ENCODE results near the gene MRPL14. TPM values are rescaled to one million over a fixed set of nuclear protein-coding genes. Genes with fewer than 3 reads are reported as not detected.

Gene MRPL14
- total and polyA plus RNA-seq, 9 of the 15 experiments (the other 6 are each of a cell fraction or from before 2014, with no cell fraction given), result 126 to 424 (median 165) TPM

DNA sequence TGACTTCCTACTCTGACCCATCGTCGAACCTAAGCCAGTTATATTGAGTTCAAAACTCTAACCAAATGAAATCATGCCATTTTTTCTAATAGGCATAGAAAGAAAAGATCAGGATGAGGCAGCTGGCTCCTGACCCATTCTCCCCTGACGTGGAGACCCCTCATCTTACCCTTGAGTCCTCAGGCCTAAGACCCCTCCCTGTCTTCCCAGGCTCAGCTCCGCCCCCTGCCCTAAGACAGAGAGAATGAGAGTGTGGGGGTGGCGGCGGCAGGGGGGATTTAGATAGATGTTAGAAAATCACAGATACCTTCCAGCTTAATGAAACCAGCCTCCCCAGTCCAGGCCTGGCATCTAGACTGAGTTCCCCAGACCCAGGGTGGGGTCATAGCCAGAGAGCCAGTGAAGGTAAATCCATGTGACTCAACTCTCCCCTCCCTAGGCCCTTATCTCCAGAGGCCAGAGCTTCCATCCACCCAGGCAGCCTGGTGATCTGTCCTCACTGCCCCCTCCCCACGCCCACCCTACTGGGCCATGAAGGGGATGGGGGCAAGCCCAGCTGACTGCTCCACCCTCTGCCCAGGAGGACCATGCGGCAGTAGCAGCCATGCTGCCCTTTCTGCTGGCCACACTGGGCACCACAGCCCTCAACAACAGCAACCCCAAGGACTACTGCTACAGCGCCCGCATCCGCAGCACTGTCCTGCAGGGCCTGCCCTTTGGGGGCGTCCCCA is 6.9 kb upstream of the MRPL14 start (continued):
- no peak for TF ChIP-seq HEY1 (CRISPR knock-in tag; IDR thresholded peaks at IDR 0.05; ENCODE audit: borderline replicate concordance)
- TF ChIP-seq, protein P1, sequence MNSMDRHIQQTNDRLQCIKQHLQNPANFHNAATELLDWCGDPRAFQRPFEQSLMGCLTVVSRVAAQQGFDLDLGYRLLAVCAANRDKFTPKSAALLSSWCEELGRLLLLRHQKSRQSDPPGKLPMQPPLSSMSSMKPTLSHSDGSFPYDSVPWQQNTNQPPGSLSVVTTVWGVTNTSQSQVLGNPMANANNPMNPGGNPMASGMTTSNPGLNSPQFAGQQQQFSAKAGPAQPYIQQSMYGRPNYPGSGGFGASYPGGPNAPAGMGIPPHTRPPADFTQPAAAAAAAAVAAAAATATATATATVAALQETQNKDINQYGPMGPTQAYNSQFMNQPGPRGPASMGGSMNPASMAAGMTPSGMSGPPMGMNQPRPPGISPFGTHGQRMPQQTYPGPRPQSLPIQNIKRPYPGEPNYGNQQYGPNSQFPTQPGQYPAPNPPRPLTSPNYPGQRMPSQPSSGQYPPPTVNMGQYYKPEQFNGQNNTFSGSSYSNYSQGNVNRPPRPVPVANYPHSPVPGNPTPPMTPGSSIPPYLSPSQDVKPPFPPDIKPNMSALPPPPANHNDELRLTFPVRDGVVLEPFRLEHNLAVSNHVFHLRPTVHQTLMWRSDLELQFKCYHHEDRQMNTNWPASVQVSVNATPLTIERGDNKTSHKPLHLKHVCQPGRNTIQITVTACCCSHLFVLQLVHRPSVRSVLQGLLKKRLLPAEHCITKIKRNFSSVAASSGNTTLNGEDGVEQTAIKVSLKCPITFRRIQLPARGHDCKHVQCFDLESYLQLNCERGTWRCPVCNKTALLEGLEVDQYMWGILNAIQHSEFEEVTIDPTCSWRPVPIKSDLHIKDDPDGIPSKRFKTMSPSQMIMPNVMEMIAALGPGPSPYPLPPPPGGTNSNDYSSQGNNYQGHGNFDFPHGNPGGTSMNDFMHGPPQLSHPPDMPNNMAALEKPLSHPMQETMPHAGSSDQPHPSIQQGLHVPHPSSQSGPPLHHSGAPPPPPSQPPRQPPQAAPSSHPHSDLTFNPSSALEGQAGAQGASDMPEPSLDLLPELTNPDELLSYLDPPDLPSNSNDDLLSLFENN (IDR thresholded peaks at IDR 0.05; ENCODE audit: low read depth in 2 of 2, low read length in 2 of 2), result peak in 1 of 2 experiments; percentile 40; a peak in 1 of 4 replicates
- TF ChIP-seq CCNT2 (IDR thresholded peaks at IDR 0.05; ENCODE audit: borderline replicate concordance, extremely low read depth, insufficient read length, low read depth, low read length), result peak; percentile 79
- TF ChIP-seq NFXL1 (CRISPR knock-in tag; IDR thresholded peaks at IDR 0.05), result no peak
- TF ChIP-seq SIN3A (IDR thresholded peaks at IDR 0.05; ENCODE audit: borderline replicate concordance in 2 of 2, control insufficient read depth in 1 of 2, low read depth in 2 of 2, low read length in 2 of 2), result peak in 1 of 2 experiments; percentile 65; a peak in 1 of 4 replicates
- peak; percentile 79 for TF ChIP-seq GATA2 (CRISPR knock-in tag; IDR thresholded peaks at IDR 0.05)
- no peak for TF ChIP-seq TCF7L2 (IDR thresholded peaks at IDR 0.05; ENCODE audit: low read depth, low read length)
- 0 out of 4 replicates have a peak, but pooled peaks of 1 of the 2 experiments have one; percentile 43 for TF ChIP-seq FOXK2 (conservative IDR thresholded peaks at IDR 0.05 in 1 of 2, IDR thresholded peaks at IDR 0.05 in 1 of 2; ENCODE audit: low read depth in 2 of 2)
- TF ChIP-seq CBFA2T3 (IDR thresholded peaks at IDR 0.05), result peak; percentile 94
- TF ChIP-seq HDGF (IDR thresholded peaks at IDR 0.05), result peak; percentile 86
- TF ChIP-seq GABPB1 (CRISPR knock-in tag; IDR thresholded peaks at IDR 0.05), result no peak
- TF ChIP-seq MTA1 (IDR thresholded peaks at IDR 0.05; ENCODE audit: borderline replicate concordance), result peak; percentile 74
- no peak for TF ChIP-seq ZC3H4 (CRISPR knock-in tag; IDR thresholded peaks at IDR 0.05; ENCODE audit: borderline replicate concordance)
- no peak for TF ChIP-seq NCOA2 (IDR thresholded peaks at IDR 0.05; ENCODE audit: partially characterized antibody in 2 of 2)
- no peak for TF ChIP-seq RUNX1 (IDR thresholded peaks at IDR 0.05; ENCODE audit: low read depth)
- peak; percentile 49; the same call in 1 of the 2 replicates for TF ChIP-seq FOXM1 (IDR thresholded peaks at IDR 0.05; ENCODE audit: low read depth)
- TF ChIP-seq FOXM1 (CRISPR knock-in tag; IDR thresholded peaks at IDR 0.05; ENCODE audit: low read depth), result no peak
- TF ChIP-seq CBFA2T2 (conservative IDR thresholded peaks at IDR 0.05), result peak; percentile 87
- TF ChIP-seq STAT5B (CRISPR knock-in tag; IDR thresholded peaks at IDR 0.05), result no peak
- no peak for TF ChIP-seq TBP (optimal IDR thresholded peaks at IDR 0.05; ENCODE audit: low read depth, low read length)
- TF ChIP-seq NFIC (IDR thresholded peaks at IDR 0.05), result peak; percentile 78
- TF ChIP-seq ZNF133 (CRISPR knock-in tag; IDR thresholded peaks at IDR 0.05), result no peak
- 0 out of 2 replicates have a peak, but pooled peaks have one; percentile 46 for TF ChIP-seq LEF1 (IDR thresholded peaks at IDR 0.05)
- TF ChIP-seq ZNF140 (CRISPR knock-in tag; IDR thresholded peaks at IDR 0.05), result no peak
- TF ChIP-seq, protein P2, sequence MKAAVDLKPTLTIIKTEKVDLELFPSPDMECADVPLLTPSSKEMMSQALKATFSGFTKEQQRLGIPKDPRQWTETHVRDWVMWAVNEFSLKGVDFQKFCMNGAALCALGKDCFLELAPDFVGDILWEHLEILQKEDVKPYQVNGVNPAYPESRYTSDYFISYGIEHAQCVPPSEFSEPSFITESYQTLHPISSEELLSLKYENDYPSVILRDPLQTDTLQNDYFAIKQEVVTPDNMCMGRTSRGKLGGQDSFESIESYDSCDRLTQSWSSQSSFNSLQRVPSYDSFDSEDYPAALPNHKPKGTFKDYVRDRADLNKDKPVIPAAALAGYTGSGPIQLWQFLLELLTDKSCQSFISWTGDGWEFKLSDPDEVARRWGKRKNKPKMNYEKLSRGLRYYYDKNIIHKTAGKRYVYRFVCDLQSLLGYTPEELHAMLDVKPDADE (conservative IDR thresholded peaks at IDR 0.05; ENCODE audit: control insufficient read depth, low read depth, low read length), result peak; percentile 48; the same call in 1 of the 2 replicates
- TF ChIP-seq ZNF41 (CRISPR knock-in tag; conservative IDR thresholded peaks at IDR 0.05), result no peak

Data from K562 (cell line).